HG03095 (cell line): ENCODE data around the gene RNF41.
A peak's percentile ranks its signal among the peaks of the same experiment; 100 is the strongest.
"Not testable (repeated sequence)": the region's sequence is repeated elsewhere in the genome, so short reads cannot be mapped to it uniquely, and the experiment has no call there.

Experiments used
- ATAC-seq: cut with Tn5 transposase; IDR thresholded peaks from one replicate; pipeline ENCODE4 v1.9.1; 2021; ENCODE audit warnings: moderate library complexity; ENCODE audit not compliant: unreplicated experiment

Gene RNF41

GRCh38 chr12:56213878-56214277 is 7.8 kb downstream of the RNF41 start:
- ATAC-seq: no peak

DNA sequence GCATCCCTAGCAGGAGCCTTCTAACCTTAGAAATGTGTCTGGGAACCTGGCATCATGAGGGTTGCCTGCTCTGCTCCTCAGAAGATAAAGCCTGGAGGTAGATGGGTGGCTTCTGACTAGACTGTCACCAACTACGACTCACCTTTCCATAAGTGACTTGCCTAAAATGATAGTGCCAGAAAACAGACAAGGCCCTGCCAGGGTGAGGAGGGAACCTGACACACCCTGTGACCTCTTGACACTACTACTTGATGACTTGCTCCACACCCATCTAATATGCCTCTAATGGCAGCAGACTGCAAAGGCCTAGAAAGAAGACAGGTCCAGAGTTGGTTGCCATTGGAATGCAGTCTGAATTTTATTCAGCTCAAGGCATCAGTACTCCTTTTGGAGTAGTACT is 9.4 kb downstream of the RNF41 start:
- ATAC-seq: no peak

DNA sequence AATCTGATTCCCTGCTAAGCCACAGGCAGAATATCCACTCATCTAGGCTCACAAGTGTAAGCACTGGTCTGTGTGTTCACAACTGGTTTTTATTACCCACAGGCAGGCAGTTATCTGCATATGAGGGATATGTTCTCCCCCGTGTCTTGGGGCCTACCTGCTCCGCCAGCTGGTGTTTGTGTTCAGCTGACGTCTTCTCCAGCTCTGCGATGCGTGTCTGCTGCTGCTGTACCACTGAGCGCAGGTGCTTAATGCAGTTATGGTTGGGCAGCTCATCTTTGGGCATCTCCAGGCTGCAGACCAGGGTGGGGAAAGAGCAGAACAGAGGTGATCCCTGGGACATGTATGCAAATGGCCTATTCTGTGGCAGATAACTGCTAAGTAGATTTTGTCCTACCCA is 13.7 kb downstream of the RNF41 start:
- no peak for ATAC-seq

- ATAC-seq: no peak
Measured at GRCh38 chr12:56206452-56207166, 15.1 kb downstream of the RNF41 start.

- ATAC-seq: no peak
Measured at GRCh38 chr12:56205445-56205844, 16.3 kb downstream of the RNF41 start.

DNA sequence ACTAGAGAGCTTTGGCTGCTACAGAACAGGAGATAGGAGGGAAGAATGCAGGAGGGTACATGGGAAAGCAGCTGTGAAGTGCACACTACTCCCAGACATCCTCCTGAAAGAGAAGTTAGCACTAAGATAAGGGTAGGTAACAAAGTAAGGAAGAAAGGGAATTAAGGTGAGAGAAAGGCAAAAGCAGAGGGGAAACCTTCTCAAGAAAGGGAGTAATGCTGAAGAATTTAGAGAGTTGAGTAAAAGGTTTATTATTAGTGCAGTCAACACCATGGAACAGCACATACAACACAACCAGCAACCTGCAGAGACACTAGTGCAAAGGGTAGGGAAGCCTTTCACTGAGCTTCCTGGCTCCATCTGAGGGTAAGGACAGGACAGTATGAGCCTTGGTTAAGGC is 17.4 kb downstream of the RNF41 start:
- ATAC-seq: no peak

DNA sequence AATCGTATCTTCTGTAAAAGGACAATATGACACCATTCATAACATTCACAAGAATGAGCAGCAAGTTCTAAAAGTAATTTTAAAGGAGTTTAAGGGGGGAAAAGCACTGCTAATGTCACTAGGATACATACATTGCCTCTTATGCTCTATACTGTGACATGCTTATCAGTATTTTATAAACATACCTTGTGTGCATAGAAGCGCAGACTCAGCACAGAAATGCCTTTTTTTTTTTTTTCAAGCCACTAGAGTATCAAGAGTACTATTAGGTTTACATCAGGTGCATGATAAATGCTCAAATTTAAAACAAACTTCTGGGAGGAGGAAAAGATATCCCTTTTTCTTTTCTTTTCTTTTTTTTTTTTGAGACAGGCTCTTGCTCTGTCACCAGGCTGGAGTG is 18.9 kb downstream of the RNF41 start:
- ATAC-seq: no peak

DNA sequence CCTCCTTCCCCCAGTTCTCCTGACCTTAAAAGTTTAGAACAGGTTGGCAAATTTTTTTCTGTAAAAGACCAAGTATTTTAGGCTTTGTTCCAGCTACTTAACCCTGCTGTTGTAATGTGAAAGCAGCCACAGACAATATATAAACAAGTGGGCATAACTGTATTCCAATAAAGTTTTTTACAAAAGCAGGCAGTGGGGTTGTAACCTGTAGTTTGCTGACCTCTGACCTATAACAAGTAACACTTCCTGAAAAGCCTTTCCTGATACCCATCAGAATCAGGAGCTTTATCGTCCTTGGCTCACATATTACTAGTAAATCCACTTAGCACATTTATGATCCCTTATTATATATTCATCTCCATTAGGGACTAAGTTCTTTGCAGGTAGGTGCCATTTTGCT is 19.4 kb downstream of the RNF41 start:
- no peak for ATAC-seq

DNA sequence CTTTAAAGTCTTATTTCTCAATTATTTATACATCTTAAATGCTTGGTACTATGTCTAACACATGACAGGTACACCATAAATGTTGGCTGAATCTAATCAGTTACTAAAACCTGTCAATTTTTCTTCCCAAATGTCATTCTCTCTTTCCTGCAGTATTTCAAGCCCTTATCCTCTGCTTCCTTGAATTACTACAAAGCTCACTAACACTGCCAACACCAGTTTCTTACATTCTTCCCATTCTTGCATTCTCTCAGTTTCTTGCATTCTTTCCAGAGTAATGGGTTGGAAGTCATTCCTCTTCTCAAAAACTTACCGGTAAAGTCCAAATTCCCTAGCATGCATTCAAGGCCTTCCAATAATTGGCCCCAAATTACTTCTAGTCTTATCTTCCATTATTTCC is 22.9 kb downstream of the RNF41 start:
- ATAC-seq: no peak

- ATAC-seq: no peak
Measured at GRCh38 chr12:56197921-56198635, 23.6 kb downstream of the RNF41 start.

DNA sequence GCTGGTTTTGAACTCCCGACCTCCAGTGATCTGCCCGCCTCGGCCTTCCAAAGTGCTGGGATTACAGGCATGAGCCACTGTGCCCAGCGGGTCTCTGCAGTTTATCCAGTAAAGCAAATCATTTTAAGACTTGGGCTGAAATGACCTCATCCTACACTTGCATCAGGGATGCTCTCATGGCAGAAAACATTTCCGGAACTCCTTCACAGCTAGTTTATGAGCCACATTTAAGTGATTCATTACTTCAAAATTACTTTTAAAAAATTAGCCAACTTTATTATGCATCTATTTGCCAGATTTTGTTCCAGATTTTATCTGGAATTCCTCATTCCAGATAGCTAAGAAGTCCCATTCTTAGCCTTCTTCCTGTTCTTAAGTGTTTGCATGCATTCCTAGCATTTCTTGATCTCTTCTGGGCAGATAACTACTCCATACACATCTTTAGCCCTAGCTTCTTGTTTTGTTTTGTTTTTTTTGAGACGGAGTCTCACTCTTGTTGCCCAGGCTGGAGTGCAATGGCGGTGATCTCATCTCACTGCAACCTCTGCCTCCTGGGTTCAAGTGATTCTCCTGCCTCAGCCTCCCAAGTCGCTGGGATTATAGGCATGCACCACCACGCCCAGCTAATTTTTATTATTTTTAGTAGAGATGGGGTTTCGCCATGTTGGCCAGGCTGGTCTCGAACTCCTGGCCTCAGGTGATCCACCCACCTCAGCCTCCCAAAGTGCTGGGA is 24.7 kb downstream of the RNF41 start:
- not testable (repeated sequence) for ATAC-seq

DNA sequence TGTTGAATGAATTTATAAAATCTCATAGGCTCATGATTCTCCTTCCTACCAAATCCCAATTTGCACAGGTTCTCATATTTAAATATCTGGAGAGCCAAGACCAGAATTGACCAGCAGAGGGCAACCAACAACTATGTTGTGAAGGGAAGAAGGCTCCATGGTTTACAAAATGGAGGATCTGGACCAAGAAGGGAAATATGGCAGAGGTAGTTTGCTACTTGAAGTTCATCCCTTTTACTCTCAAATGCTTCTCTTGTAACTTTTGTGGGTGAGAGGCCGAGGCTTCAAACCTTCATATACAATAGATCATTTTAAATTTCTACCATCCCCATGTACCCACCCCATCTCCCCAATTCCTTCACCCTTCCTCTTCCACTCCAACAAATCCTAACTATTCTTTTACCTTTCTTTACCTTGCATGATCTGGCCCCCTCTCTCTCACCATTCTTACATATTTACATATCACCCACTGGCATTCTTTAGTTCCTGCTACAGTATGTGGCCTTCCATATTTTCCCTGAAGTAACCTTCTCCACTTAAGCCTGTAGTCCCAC is 28.6 kb downstream of the RNF41 start:
- ATAC-seq: no peak

DNA sequence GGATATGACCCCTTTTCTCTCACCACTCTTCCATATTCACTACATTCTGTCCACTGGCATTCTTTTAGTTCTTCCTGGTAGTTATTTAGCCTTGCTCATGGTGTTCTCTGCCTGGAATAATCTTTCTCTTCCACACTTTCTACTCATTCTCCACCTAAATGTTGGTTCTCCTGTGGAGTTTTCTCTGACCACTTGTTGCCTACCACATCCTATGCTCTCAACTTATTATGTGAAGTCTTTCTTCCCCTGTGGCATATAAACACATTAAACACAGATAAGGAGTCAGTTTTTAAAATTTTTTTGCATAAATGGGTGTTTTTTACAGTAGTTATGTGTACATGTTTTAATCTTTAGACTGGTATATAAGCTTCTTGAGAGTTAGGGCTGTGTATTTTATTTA is 29.1 kb downstream of the RNF41 start:
- ATAC-seq: no peak

- no peak for ATAC-seq
Measured at GRCh38 chr12:56190695-56191155, 31.0 kb downstream of the RNF41 start.

DNA sequence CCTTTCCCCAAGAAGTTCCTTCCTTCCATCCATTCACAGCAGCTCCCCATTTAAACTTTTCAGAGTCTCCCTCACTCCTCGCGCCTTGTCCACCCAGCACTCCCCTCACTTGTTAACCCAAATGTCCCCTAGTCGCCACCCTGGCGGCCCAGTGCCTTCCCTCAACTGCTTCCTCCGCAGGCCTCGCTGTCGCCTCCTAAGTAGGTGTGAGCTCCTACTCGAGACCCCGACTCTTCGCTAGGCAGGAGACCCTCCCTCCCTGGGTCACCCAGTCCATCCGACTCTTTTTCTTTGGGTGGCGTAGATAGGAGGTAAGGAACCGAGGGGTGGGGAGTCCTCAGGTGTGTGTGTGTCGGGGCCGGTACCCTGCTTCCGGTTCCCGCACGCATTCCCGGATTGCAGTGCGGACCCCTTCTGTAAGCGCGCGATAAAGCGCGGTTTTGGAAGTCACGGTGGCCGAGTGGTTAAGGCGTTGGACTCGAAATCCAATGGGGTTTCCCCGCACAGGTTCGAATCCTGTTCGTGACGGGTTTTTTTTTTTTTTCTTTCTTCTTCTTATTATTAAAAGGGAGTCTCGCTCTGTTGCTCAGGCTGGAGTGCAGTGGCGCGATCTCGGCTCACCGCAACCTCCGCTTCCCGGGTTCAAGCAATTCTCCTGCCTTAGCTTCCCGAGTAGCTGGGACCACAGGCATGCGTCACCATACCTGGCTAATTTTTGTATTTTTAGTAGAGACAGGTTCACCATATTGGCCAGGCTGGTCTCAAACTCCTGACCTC is 31.6 kb downstream of the RNF41 start:
- peak; percentile 37 for ATAC-seq

- peak; percentile 58 for ATAC-seq
Measured at GRCh38 chr12:56189099-56189917, 32.4 kb downstream of the RNF41 start, which contains the start of gene SMARCC2. Gene SMARCC2, minus strand, starts transcription at chr12:56189483. Its CDS starts 22 bp downstream, at chr12:56189461.

DNA sequence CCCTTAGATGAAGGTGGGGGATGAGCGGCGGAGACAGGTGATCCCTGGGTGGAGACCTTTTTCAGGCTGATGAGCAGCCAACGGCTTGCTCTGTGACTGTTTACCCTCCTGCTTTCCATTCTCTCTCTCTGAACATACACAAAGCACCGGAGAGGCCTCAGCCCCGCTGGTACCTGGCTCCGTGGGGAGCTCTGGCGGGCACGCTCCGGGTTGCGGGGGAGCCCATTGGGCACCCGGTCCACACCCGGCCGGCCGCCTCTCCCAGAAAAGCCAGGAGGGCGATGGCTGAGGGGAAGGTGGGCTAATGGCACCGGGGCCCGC is 33.0 kb downstream of the RNF41 start:
- ATAC-seq: no peak

- no peak for ATAC-seq
Measured at GRCh38 chr12:56188131-56188777, 33.5 kb downstream of the RNF41 start.

GRCh38 chr12:56186957-56187356 is 34.8 kb downstream of the RNF41 start:
- no peak for ATAC-seq
